ENCODE results near the gene CPNE2. TPM values are rescaled to one million over a fixed set of nuclear protein-coding genes. Genes with fewer than 3 reads are reported as not detected.

CPNE2 gene
- total RNA-seq, 4 donors from 2014 or later = 21.6 to 43.0 (median 34.9) TPM

GRCh38 chr16:57169327-57169726 lies 76.9 kb downstream of the CPNE2 start:
- Histone ChIP-seq H3K27me3 (no peaks in the 10 kb centered on the region), H3K4me3 (no peak overlapping the region), H3K27ac (replicated peaks in 1 of 4) (no peak overlapping the region), H3K4me1 (peaks cover 0 to 14% (median 8%) of the 10 kb centered on the region in 4 donors), H3K36me3 (peaks cover 61 to 81% (median 73%) of the 10 kb centered on the region in 4 donors), H3K9me3 (no peaks in the 10 kb centered on the region)
- TF ChIP-seq POLR2AphosphoS5 (IDR thresholded peaks at IDR 0.05) (no peak), POLR2A (IDR thresholded peaks at IDR 0.05; ENCODE audit: low read depth) (no peak), EP300 (IDR thresholded peaks at IDR 0.05) (no peak), CTCF (IDR thresholded peaks at IDR 0.05) (no peak)
- intact Hi-C loops (cut with DNase I) = loop anchor here (2.0 kb wide), 1 partner anchor 85 kb away; no protein-coding TSS in a partner anchor
- no peak for DNase-seq (ENCODE audit: extremely low spot score)

- H3K27me3 ChIP-seq = no peaks in the 10 kb centered on the region
- H3K36me3 ChIP-seq = peaks cover 35 to 50% (median 45%) of the 10 kb centered on the region in 4 donors
- intact Hi-C loops (cut with DNase I) = no loop called here
- no peak overlapping the region for H3K27ac ChIP-seq (replicated peaks in 1 of 4)
- no peak for DNase-seq (ENCODE audit: extremely low spot score)
- 74% methylated on average over 5 of the region's 5 CpGs for WGBS
- TF ChIP-seq POLR2AphosphoS5 (IDR thresholded peaks at IDR 0.05) (no peak), EP300 (IDR thresholded peaks at IDR 0.05) (no peak)
- peaks cover under 1 to 18% (median 9%) of the 10 kb centered on the region in 4 donors for H3K4me1 ChIP-seq
- no peak overlapping the region for H3K4me3 ChIP-seq
- H3K9me3 ChIP-seq = no peaks in the 10 kb centered on the region
Observed at GRCh38 chr16:57172721-57173290, 80.4 kb downstream of the CPNE2 start.

- intact Hi-C loops (cut with DNase I) = no loop called here
- no peak for DNase-seq (ENCODE audit: extremely low spot score)
- Histone ChIP-seq H3K4me3 (no peak overlapping the region), H3K36me3 (peaks cover 24 to 31% (median 27%) of the 10 kb centered on the region in 4 donors), H3K27ac (replicated peaks in 1 of 4) (peak overlapping the region in 1 of 4 donors; percentile 4), H3K9me3 (no peaks in the 10 kb centered on the region), H3K4me1 (peaks cover 10 to 42% (median 23%) of the 10 kb centered on the region in 4 donors), H3K27me3 (no peaks in the 10 kb centered on the region)
- WGBS = 56% methylated on average over 5 of the region's 5 CpGs
- TF ChIP-seq POLR2AphosphoS5 (IDR thresholded peaks at IDR 0.05) = no peak
- TF ChIP-seq EP300 (IDR thresholded peaks at IDR 0.05) = no peak
- no peak for TF ChIP-seq CTCF (IDR thresholded peaks at IDR 0.05)
- TF ChIP-seq POLR2A (IDR thresholded peaks at IDR 0.05; ENCODE audit: low read depth) = no peak
Observed at GRCh38 chr16:57175896-57176295, 83.5 kb downstream of the CPNE2 start.

GRCh38 chr16:57178196-57178595 lies 85.8 kb downstream of the CPNE2 start:
- Histone ChIP-seq H3K36me3 (peaks cover 3 to 8% (median 4%) of the 10 kb centered on the region in 4 donors), H3K4me3 (no peak overlapping the region), H3K27me3 (no peaks in the 10 kb centered on the region), H3K27ac (replicated peaks in 1 of 4) (no peak overlapping the region), H3K4me1 (peaks cover 10 to 42% (median 24%) of the 10 kb centered on the region in 4 donors), H3K9me3 (no peaks in the 10 kb centered on the region)
- intact Hi-C loops (cut with DNase I) = no loop called here
- WGBS = 46% methylated on average over 3 of the region's 3 CpGs
- DNase-seq (ENCODE audit: extremely low spot score) = no peak
- TF ChIP-seq POLR2AphosphoS5 (IDR thresholded peaks at IDR 0.05) (no peak), EP300 (IDR thresholded peaks at IDR 0.05) (no peak), CTCF (IDR thresholded peaks at IDR 0.05) (no peak), POLR2A (IDR thresholded peaks at IDR 0.05; ENCODE audit: low read depth) (no peak)

GRCh38 chr16:57178793-57179212 lies 86.4 kb downstream of the CPNE2 start:
- DNase-seq (ENCODE audit: extremely low spot score) = no peak
- intact Hi-C loops (cut with DNase I) = no loop called here
- peaks cover 0 to 2% (median 0%) of the 10 kb centered on the region in 4 donors for H3K36me3 ChIP-seq
- no peaks in the 10 kb centered on the region for H3K9me3 ChIP-seq
- 65% methylated on average over 4 of the region's 4 CpGs for WGBS
- no peak for TF ChIP-seq EP300 (IDR thresholded peaks at IDR 0.05)
- TF ChIP-seq POLR2A (IDR thresholded peaks at IDR 0.05; ENCODE audit: low read depth) = no peak
- no peak for TF ChIP-seq POLR2AphosphoS5 (IDR thresholded peaks at IDR 0.05)
- no peak for TF ChIP-seq CTCF (IDR thresholded peaks at IDR 0.05)
- H3K4me1 ChIP-seq = peaks cover 10 to 42% (median 26%) of the 10 kb centered on the region in 4 donors
- H3K27ac ChIP-seq (replicated peaks in 1 of 4) = no peak overlapping the region
- no peaks in the 10 kb centered on the region for H3K27me3 ChIP-seq
- no peak overlapping the region for H3K4me3 ChIP-seq
